ENCODE measurements around the gene TEPSIN. TPM values are rescaled to one million over a fixed set of nuclear protein-coding genes. Genes with fewer than 3 reads are reported as not detected.

TEPSIN gene
- total and polyA plus RNA-seq, 2 of the 13 experiments (the other 11 are each of a cell fraction or from before 2014, with no cell fraction given): 16.1 to 18.8 TPM

GRCh38 chr17:81244358-81245023 lies 5.6 kb upstream of the TEPSIN start (continued):
- no peak for TF ChIP-seq SNAPC4 (CRISPR knock-in tag; IDR thresholded peaks at IDR 0.05)
- no peak for TF ChIP-seq ZNF44 (CRISPR knock-in tag; IDR thresholded peaks at IDR 0.05)
- no peak for TF ChIP-seq ATRX (CRISPR knock-in tag; IDR thresholded peaks at IDR 0.05; ENCODE audit: borderline replicate concordance)
- TF ChIP-seq CEBPB (IDR thresholded peaks at IDR 0.05; ENCODE audit: borderline replicate concordance, low read depth, low read length): no peak
- TF ChIP-seq GMEB1 (CRISPR knock-in tag; IDR thresholded peaks at IDR 0.05; ENCODE audit: borderline replicate concordance): no peak
- no peak for TF ChIP-seq RBM22 (optimal IDR thresholded peaks at IDR 0.05; ENCODE audit: low read length)
- TF ChIP-seq PRDM15 (CRISPR knock-in tag; IDR thresholded peaks at IDR 0.05): 0 out of 2 replicates have a peak, but pooled peaks have one; percentile 17
- TF ChIP-seq TEAD3 (CRISPR knock-in tag; optimal IDR thresholded peaks at IDR 0.05; ENCODE audit: borderline replicate concordance): peak; percentile 42
- TF ChIP-seq ZBTB37 (CRISPR knock-in tag; IDR thresholded peaks at IDR 0.05): no peak
- TF ChIP-seq PRMT3 (CRISPR knock-in tag; IDR thresholded peaks at IDR 0.05; ENCODE audit: borderline replicate concordance, low read depth): no peak
- no peak for TF ChIP-seq CBX1 (IDR thresholded peaks at IDR 0.05; ENCODE audit: low read depth)
- TF ChIP-seq ZNF317 (CRISPR knock-in tag; IDR thresholded peaks at IDR 0.05): no peak
- no peak; the same call in 1 of the 2 replicates for TF ChIP-seq NCOA2 (CRISPR knock-in tag; IDR thresholded peaks at IDR 0.05)
- no peak for TF ChIP-seq E2F5 (CRISPR knock-in tag; conservative IDR thresholded peaks at IDR 0.05)
- TF ChIP-seq ZNF644 (CRISPR knock-in tag; IDR thresholded peaks at IDR 0.05; ENCODE audit: low read depth): no peak
- TF ChIP-seq PCBP2 (optimal IDR thresholded peaks at IDR 0.05; ENCODE audit: low read depth, low read length, poor library complexity, severe bottlenecking): no peak
